CD4-positive, alpha-beta memory T cell (primary cell): ENCODE data around the gene GPR141. TPM values are rescaled to one million over a fixed set of nuclear protein-coding genes. Genes with fewer than 3 reads are reported as not detected.

Source experiments
- CTCF ChIA-PET: fragments of 350-600 bp; sonication (Branson Sonifier 250); formaldehyde crosslinking; loops from one replicate; lab custom pipeline; 2021; ENCODE audit warnings: inconsistent platforms; ENCODE audit not compliant: partially characterized antibody; lab: Charles Lee
- POLR2A ChIA-PET: fragments of 350-600 bp; sonication (Branson Sonifier 250); formaldehyde crosslinking; loops from one replicate; lab custom pipeline; 2021; ENCODE audit not compliant: partially characterized antibody; lab: Charles Lee
- DNase-seq, 5 donors: peaks; one replicate each; pipeline versions ENCODE4 v3.0.0 to v3.0.0-alpha.2; 2020 to 2022; ENCODE audit warnings: mixed read lengths in 1 of 5
- H3K27ac ChIP-seq: one replicate; pipeline ENCODE4 v1.7.0; 2013; ENCODE audit warnings: low read depth, low read length
- H3K27me3 ChIP-seq: 2 replicates; pipeline ENCODE4 v1.7.0; 2013; ENCODE audit warnings: mild to moderate bottlenecking, low read length, moderate library complexity; ENCODE audit not compliant: insufficient read depth
- H3K36me3 ChIP-seq: 2 replicates; pipeline ENCODE4 v1.7.0; 2013; ENCODE audit warnings: mild to moderate bottlenecking, low read length, moderate library complexity; ENCODE audit not compliant: insufficient read depth
- H3K4me1 ChIP-seq: 2 replicates; pipeline ENCODE4 v1.7.0; 2013; ENCODE audit warnings: mild to moderate bottlenecking, low read length, moderate library complexity; ENCODE audit not compliant: insufficient read depth
- H3K4me3 ChIP-seq, 2 donors: one replicate each; pipeline ENCODE4 v1.7.0; 2013; ENCODE audit warnings: low read length in 2 of 2, mild to moderate bottlenecking in 1 of 2
- H3K9me3 ChIP-seq, 2 donors: one replicate each; pipeline ENCODE4 v1.7.0; 2013; ENCODE audit warnings: low read length in 2 of 2, control low read depth in 1 of 2; ENCODE audit not compliant: control insufficient read depth in 1 of 2
- H3K27ac Mint-ChIP-seq, 7 donors: one replicate each; pipeline ENCODE4 v1.8.0; 2020 to 2021; ENCODE audit warnings: mixed read lengths in 7 of 7, mild to moderate bottlenecking in 6 of 7, inconsistent platforms in 3 of 7, moderate library complexity in 3 of 7
- H3K27me3 Mint-ChIP-seq, 2 donors: one replicate each; pipeline ENCODE4 v1.8.0; 2020 to 2021; ENCODE audit warnings: mixed read lengths in 2 of 2
- H3K36me3 Mint-ChIP-seq, 2 donors: one replicate each; pipeline ENCODE4 v1.8.0; 2020 to 2021; ENCODE audit warnings: mixed read lengths in 2 of 2, inconsistent platforms in 1 of 2, mild to moderate bottlenecking in 1 of 2
- H3K4me1 Mint-ChIP-seq, 4 donors: one replicate each; pipeline ENCODE4 v1.8.0; 2020 to 2021; ENCODE audit warnings: mixed read lengths in 4 of 4, mild to moderate bottlenecking in 1 of 4
- H3K4me3 Mint-ChIP-seq, 8 donors: one replicate each; pipeline ENCODE4 v1.8.0; 2020 to 2021; ENCODE audit warnings: mixed read lengths in 8 of 8, mild to moderate bottlenecking in 7 of 8, moderate library complexity in 6 of 8, inconsistent platforms in 3 of 8
- H3K9me3 Mint-ChIP-seq, 8 donors: one replicate each; pipeline ENCODE4 v1.8.0; 2020 to 2021; ENCODE audit warnings: mixed read lengths in 8 of 8, mild to moderate bottlenecking in 5 of 8, inconsistent platforms in 3 of 8, moderate library complexity in 1 of 8
- intact Hi-C: fragments of 100-400 bp; cut with micrococcal nuclease; formaldehyde crosslinking; loops from one replicate; pipeline ENCODE4 v1.15.1; 2023
- polyA plus RNA-seq, 2 donors: library from polyadenylated mRNA; unstranded; fragments of 300-500 nt; fragmentation: Illumina TruSeq; gene quantifications; one replicate each; pipeline ENCODE4 v1.2.3, GENCODE V29; 2021
- total RNA-seq, 2 experiments: library from RNA; stranded (reverse); gene quantifications; one replicate each; pipeline ENCODE4 v1.2.3, GENCODE V29; 2021

GPR141 gene
- total and polyA plus RNA-seq, 4 experiments from 2014 or later: not detected

GRCh38 chr7:37753398-37754050, 70.0 kb downstream of the GPR141 start:
- no peak for DNase-seq
- intact Hi-C loops: no loop called here
- H3K36me3 ChIP-seq: no peaks in the 10 kb centered on the region
- no peak overlapping the region for H3K27ac Mint-ChIP-seq
- peaks cover 0 to 2% (median 0%) of the 10 kb centered on the region in 8 donors for H3K9me3 Mint-ChIP-seq
- ChIA-PET POLR2A (no interaction called here), CTCF (no interaction called here)
- H3K4me3 Mint-ChIP-seq: no peak overlapping the region
- H3K27me3 ChIP-seq: no peaks in the 10 kb centered on the region
- no peak overlapping the region for H3K27ac ChIP-seq
- H3K36me3 Mint-ChIP-seq: no peaks in the 10 kb centered on the region
- no peaks in the 10 kb centered on the region for H3K4me1 Mint-ChIP-seq
- no peak overlapping the region for H3K4me3 ChIP-seq
- H3K4me1 ChIP-seq: no peaks in the 10 kb centered on the region
- H3K27me3 Mint-ChIP-seq: peaks cover 0 to 11% of the 10 kb centered on the region in 2 donors
- no peaks in the 10 kb centered on the region for H3K9me3 ChIP-seq

DNA sequence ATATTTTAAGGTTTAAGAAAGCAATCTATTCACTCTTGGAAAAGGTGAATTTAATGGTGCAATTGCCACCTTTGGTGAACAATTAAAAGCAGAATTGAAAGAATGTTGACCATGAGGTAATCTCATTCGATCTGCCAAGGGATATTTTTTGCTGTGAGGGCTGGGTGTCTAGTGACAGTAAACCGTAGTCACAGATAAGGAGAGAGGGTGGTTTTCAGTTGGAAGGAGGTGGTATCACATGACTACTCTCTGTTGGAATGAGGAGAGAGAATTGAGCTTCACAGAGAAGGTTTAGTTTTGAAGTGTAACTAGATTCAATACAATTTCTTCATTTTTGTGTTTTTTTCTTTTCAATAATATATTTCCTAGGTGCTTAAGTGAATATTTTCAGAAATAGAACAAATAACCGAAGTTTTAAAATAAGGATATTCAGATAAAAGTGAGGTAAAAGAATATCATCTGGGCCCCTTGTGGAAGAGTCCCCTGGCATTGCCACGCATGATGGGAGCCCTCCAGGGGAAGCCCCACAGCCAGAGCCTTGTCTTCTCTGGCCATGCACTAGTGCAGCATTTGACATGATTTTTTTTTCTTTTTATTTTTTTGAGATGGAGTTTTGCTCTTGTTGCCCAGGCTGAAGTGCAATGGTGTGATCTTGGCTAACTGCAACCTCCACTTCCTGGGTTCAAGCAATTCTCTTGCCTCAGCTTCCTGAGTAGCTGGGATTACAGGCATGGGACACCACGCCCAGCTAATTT, 73.4 kb downstream of the GPR141 start:
- no peak overlapping the region for H3K4me3 Mint-ChIP-seq
- H3K27me3 Mint-ChIP-seq: peaks cover 2 to 3% of the 10 kb centered on the region in 2 donors
- no peak overlapping the region for H3K4me3 ChIP-seq
- no peaks in the 10 kb centered on the region for H3K9me3 Mint-ChIP-seq
- peak overlapping the region in 1 of 7 donors; percentile 29 for H3K27ac Mint-ChIP-seq
- CTCF ChIA-PET: no interaction called here
- DNase-seq: no peak
- POLR2A ChIA-PET: no interaction called here
- intact Hi-C loops: no loop called here
- no peaks in the 10 kb centered on the region for H3K4me1 ChIP-seq
- no peaks in the 10 kb centered on the region for H3K36me3 Mint-ChIP-seq
- H3K36me3 ChIP-seq: no peaks in the 10 kb centered on the region
- H3K27me3 ChIP-seq: no peaks in the 10 kb centered on the region
- H3K4me1 Mint-ChIP-seq: no peaks in the 10 kb centered on the region
- H3K9me3 ChIP-seq: no peaks in the 10 kb centered on the region
- H3K27ac ChIP-seq: no peak overlapping the region

GRCh38 chr7:37757563-37757962, 74.0 kb downstream of the GPR141 start:
- peaks cover 5 to 6% of the 10 kb centered on the region in 2 donors for H3K27me3 Mint-ChIP-seq
- no peaks in the 10 kb centered on the region for H3K36me3 Mint-ChIP-seq
- H3K4me3 Mint-ChIP-seq: no peak overlapping the region
- ChIA-PET CTCF (no interaction called here), POLR2A (no interaction called here)
- intact Hi-C loops: no loop called here
- no peak overlapping the region for H3K4me3 ChIP-seq
- no peak for DNase-seq
- no peaks in the 10 kb centered on the region for H3K9me3 Mint-ChIP-seq
- H3K27ac ChIP-seq: no peak overlapping the region
- no peaks in the 10 kb centered on the region for H3K4me1 Mint-ChIP-seq
- H3K36me3 ChIP-seq: no peaks in the 10 kb centered on the region
- H3K9me3 ChIP-seq: no peaks in the 10 kb centered on the region
- H3K27me3 ChIP-seq: no peaks in the 10 kb centered on the region
- no peak overlapping the region for H3K27ac Mint-ChIP-seq
- no peaks in the 10 kb centered on the region for H3K4me1 ChIP-seq

DNA sequence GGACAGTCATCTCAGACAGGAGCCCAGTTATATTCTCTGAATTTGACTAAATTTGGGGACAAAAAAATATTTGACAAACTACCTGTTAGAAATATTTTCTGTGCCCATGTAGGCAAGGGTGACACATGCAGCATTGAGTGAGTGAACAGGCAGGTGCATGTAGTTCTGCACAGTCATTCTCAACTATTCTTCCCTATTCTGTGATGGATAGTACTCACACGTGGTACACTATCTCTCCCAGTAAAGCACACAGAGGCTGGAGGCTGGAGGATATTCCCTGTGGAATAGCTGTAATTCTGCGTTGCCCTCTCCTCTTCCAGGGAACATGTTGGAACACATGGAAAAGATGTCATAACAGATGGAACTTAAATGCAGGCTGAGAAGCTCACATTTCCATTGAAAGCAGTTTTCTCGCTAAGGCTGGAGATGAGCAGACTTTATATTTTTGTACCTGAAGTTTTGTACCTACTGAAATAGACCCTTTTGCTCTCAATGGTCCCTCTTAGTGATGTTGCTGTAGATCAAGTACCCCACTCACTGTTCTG, 75.0 kb downstream of the GPR141 start:
- intact Hi-C loops: no loop called here
- Mint-ChIP-seq H3K36me3 (no peaks in the 10 kb centered on the region), H3K27ac (no peak overlapping the region), H3K4me3 (no peak overlapping the region), H3K27me3 (peaks cover 3 to 5% of the 10 kb centered on the region in 2 donors), H3K4me1 (no peaks in the 10 kb centered on the region), H3K9me3 (no peaks in the 10 kb centered on the region)
- POLR2A ChIA-PET: no interaction called here
- no peak for DNase-seq
- H3K27ac ChIP-seq: no peak overlapping the region
- H3K4me1 ChIP-seq: no peaks in the 10 kb centered on the region
- H3K4me3 ChIP-seq: no peak overlapping the region
- CTCF ChIA-PET: no interaction called here
- H3K27me3 ChIP-seq: no peaks in the 10 kb centered on the region
- no peaks in the 10 kb centered on the region for H3K9me3 ChIP-seq
- H3K36me3 ChIP-seq: no peaks in the 10 kb centered on the region

- Histone ChIP-seq H3K27me3 (no peaks in the 10 kb centered on the region), H3K9me3 (no peaks in the 10 kb centered on the region), H3K4me1 (no peaks in the 10 kb centered on the region), H3K27ac (no peak overlapping the region), H3K36me3 (no peaks in the 10 kb centered on the region), H3K4me3 (no peak overlapping the region)
- Mint-ChIP-seq H3K4me3 (no peak overlapping the region), H3K27ac (no peak overlapping the region), H3K27me3 (peaks cover 3 to 6% of the 10 kb centered on the region in 2 donors), H3K4me1 (no peaks in the 10 kb centered on the region), H3K9me3 (no peaks in the 10 kb centered on the region), H3K36me3 (no peaks in the 10 kb centered on the region)
- CTCF ChIA-PET: no interaction called here
- intact Hi-C loops: no loop called here
- POLR2A ChIA-PET: no interaction called here
- DNase-seq: no peak
Measured at GRCh38 chr7:37759526-37759925, 76.0 kb downstream of the GPR141 start.

GRCh38 chr7:37765421-37765829, 81.9 kb downstream of the GPR141 start:
- no peaks in the 10 kb centered on the region for H3K4me1 ChIP-seq
- H3K27ac Mint-ChIP-seq: no peak overlapping the region
- H3K36me3 Mint-ChIP-seq: no peaks in the 10 kb centered on the region
- DNase-seq: no peak
- POLR2A ChIA-PET: no interaction called here
- H3K36me3 ChIP-seq: no peaks in the 10 kb centered on the region
- no peaks in the 10 kb centered on the region for H3K4me1 Mint-ChIP-seq
- CTCF ChIA-PET: no interaction called here
- H3K9me3 Mint-ChIP-seq: no peaks in the 10 kb centered on the region
- intact Hi-C loops: no loop called here
- H3K4me3 Mint-ChIP-seq: no peak overlapping the region
- H3K27me3 ChIP-seq: no peaks in the 10 kb centered on the region
- no peak overlapping the region for H3K4me3 ChIP-seq
- H3K9me3 ChIP-seq: no peaks in the 10 kb centered on the region
- H3K27ac ChIP-seq: no peak overlapping the region
- H3K27me3 Mint-ChIP-seq: peaks cover 5 to 6% of the 10 kb centered on the region in 2 donors

GRCh38 chr7:37765872-37766525, 82.4 kb downstream of the GPR141 start:
- CTCF ChIA-PET: no interaction called here
- DNase-seq: no peak
- intact Hi-C loops: no loop called here
- H3K4me3 ChIP-seq: no peak overlapping the region
- POLR2A ChIA-PET: no interaction called here
- no peak overlapping the region for H3K27ac Mint-ChIP-seq
- H3K9me3 ChIP-seq: no peaks in the 10 kb centered on the region
- peaks cover 5 to 6% of the 10 kb centered on the region in 2 donors for H3K27me3 Mint-ChIP-seq
- H3K4me1 ChIP-seq: no peaks in the 10 kb centered on the region
- no peaks in the 10 kb centered on the region for H3K36me3 Mint-ChIP-seq
- no peaks in the 10 kb centered on the region for H3K4me1 Mint-ChIP-seq
- H3K9me3 Mint-ChIP-seq: no peaks in the 10 kb centered on the region
- H3K36me3 ChIP-seq: no peaks in the 10 kb centered on the region
- no peak overlapping the region for H3K27ac ChIP-seq
- no peak overlapping the region for H3K4me3 Mint-ChIP-seq
- H3K27me3 ChIP-seq: no peaks in the 10 kb centered on the region
